ENCODE results near the gene PTGES2. TPM values are rescaled to one million over a fixed set of nuclear protein-coding genes. Genes with fewer than 3 reads are reported as not detected.
"Not testable (repeated sequence)": the region's sequence is repeated elsewhere in the genome, so short reads cannot be mapped to it uniquely, and the experiment has no call there.

The PTGES2 gene
- total RNA-seq, 2 experiments from 2014 or later = 51.8 to 53.2 TPM

GRCh38 chr9:128082151-128082550 lies 45.4 kb downstream of the PTGES2 start:
- DNase-seq (no peak), ATAC-seq (ENCODE audit: low read depth) (no peak)
- Mint-ChIP-seq H3K27me3 (no peaks in the 10 kb centered on the region), H3K4me3 (no peak overlapping the region), H3K36me3 (peaks cover 24% of the 10 kb centered on the region), H3K27ac (no peak overlapping the region), H3K9me3 (no peaks in the 10 kb centered on the region), H3K4me1 (peaks cover 30% of the 10 kb centered on the region)
- POLR2A ChIA-PET = no interaction called here

GRCh38 chr9:128081056-128081455 lies 46.5 kb downstream of the PTGES2 start:
- Mint-ChIP-seq H3K27ac (peak overlapping the region; percentile 21), H3K9me3 (no peaks in the 10 kb centered on the region), H3K27me3 (no peaks in the 10 kb centered on the region), H3K36me3 (peaks cover 28% of the 10 kb centered on the region), H3K4me1 (peaks cover 35% of the 10 kb centered on the region), H3K4me3 (no peak overlapping the region)
- DNase-seq (no peak), ATAC-seq (ENCODE audit: low read depth) (no peak)
- POLR2A ChIA-PET = interaction anchor here (1.2 kb wide), 1 partner anchor 12 kb away, joined by 4 read pairs; the partner anchor contains the start of gene SLC25A25

DNA sequence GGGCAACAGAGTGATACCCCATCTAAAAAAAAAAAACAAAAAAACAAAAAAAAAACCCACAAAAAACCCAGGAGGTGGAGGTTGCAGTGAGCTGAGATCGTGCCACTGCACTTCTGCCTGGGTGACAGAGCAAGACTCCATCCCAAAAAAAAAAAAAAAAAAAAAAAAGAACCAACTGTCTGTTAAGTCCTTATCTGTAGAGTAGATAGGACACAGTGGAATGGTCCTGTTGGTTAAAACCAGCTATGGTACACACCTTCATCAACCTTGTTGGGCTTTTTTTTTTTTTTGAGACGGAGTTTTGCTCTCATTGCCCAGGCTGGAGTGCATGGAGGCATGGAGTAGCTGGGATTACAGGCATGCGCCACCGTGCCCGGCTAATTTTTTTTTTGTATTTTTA lies 47.3 kb downstream of the PTGES2 start:
- Mint-ChIP-seq H3K4me3 (no peak overlapping the region), H3K27ac (no peak overlapping the region), H3K27me3 (no peaks in the 10 kb centered on the region), H3K9me3 (no peaks in the 10 kb centered on the region), H3K4me1 (peaks cover 31% of the 10 kb centered on the region), H3K36me3 (peaks cover 24% of the 10 kb centered on the region)
- no peak for ATAC-seq (ENCODE audit: low read depth)
- POLR2A ChIA-PET = interaction anchor here (0.6 to 1.4 kb wide), 4 partner anchors 11 to 425 kb away, joined by 3 to 5 read pairs (median 4); partner anchors contain the start of genes GLE1 and SLC25A25
- no peak for DNase-seq

GRCh38 chr9:128078504-128079434 lies 48.8 kb downstream of the PTGES2 start:
- POLR2A ChIA-PET = interaction anchor here (0.6 to 4.7 kb wide), 7 partner anchors 9 to 294 kb away, joined by 3 to 22 read pairs (median 6); partner anchors contain the start of genes NAIF1 and SLC25A25
- Mint-ChIP-seq H3K27ac (peak overlapping the region; percentile 14), H3K4me3 (peak overlapping the region; percentile 25), H3K9me3 (no peaks in the 10 kb centered on the region), H3K4me1 (peaks cover 28% of the 10 kb centered on the region), H3K27me3 (no peaks in the 10 kb centered on the region), H3K36me3 (peaks cover 22% of the 10 kb centered on the region)
- DNase-seq (no peak), ATAC-seq (ENCODE audit: low read depth) (no peak)

DNA sequence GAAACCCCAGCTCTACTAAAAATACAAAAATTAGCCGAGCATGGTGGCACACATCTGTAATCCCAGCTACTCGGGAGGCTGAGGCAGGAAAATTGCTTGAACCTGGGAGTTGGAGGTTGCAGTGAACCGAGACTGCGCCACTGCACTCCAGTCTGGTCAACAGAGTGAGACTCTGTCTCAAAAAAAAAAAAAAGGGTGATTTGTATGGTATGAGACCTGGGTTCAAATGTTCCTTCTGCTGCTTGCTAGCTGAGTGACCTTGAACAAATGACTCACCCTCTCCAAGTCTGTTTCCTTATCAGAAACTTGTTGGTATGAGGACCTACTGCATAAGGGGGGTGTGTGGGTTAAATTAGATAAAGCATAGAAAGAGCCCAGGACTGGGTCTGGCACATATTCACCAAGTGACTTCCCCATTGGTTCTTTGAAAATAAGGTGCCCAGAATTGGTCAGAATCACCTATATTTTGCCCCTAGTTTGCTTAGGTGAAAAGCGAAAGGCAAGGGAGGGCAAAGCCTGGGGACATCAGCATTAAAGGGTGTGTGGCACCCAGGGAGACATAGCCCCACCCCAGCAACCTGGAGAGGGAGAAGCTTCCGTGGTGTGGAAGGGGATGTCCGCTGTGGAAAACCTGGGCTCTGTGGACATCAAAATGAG lies 49.6 kb downstream of the PTGES2 start:
- peak; percentile 28 for ATAC-seq (ENCODE audit: low read depth)
- peaks cover 29% of the 10 kb centered on the region for H3K4me1 Mint-ChIP-seq
- H3K4me3 Mint-ChIP-seq = peak overlapping the region; percentile 18
- DNase-seq = no peak
- H3K36me3 Mint-ChIP-seq = peaks cover 25% of the 10 kb centered on the region
- H3K9me3 Mint-ChIP-seq = no peaks in the 10 kb centered on the region
- peak overlapping the region; percentile 21 for H3K27ac Mint-ChIP-seq
- POLR2A ChIA-PET = interaction anchor here (0.6 to 4.7 kb wide), 3 partner anchors 10 to 264 kb away, joined by 4 to 22 read pairs (median 8); partner anchors contain the start of genes NAIF1 and SLC25A25
- no peaks in the 10 kb centered on the region for H3K27me3 Mint-ChIP-seq

- ATAC-seq (ENCODE audit: low read depth) (no peak), DNase-seq (no peak)
- POLR2A ChIA-PET = interaction anchor here (0.5 to 2.4 kb wide), 5 partner anchors 13 to 288 kb away, joined by 3 to 9 read pairs (median 3); partner anchors contain the start of gene CDK9
- Mint-ChIP-seq H3K9me3 (no peaks in the 10 kb centered on the region), H3K36me3 (peaks cover 16% of the 10 kb centered on the region), H3K4me3 (peak overlapping the region; percentile 52), H3K27ac (peak overlapping the region; percentile 78), H3K27me3 (no peaks in the 10 kb centered on the region), H3K4me1 (peaks cover 36% of the 10 kb centered on the region)
Measured at GRCh38 chr9:128073253-128073886, 54.2 kb downstream of the PTGES2 start.

GRCh38 chr9:128072144-128073021 lies 55.1 kb downstream of the PTGES2 start:
- H3K4me3 Mint-ChIP-seq = peak overlapping the region; percentile 94
- POLR2A ChIA-PET = interaction anchor here (1.0 to 2.4 kb wide), 9 partner anchors 20 to 287 kb away, joined by 3 to 9 read pairs (median 3); partner anchors contain the start of genes CDK9 and EEIG1
- no peaks in the 10 kb centered on the region for H3K27me3 Mint-ChIP-seq
- ATAC-seq (ENCODE audit: low read depth) (no peak), DNase-seq (no peak)
- peaks cover 10% of the 10 kb centered on the region for H3K36me3 Mint-ChIP-seq
- H3K9me3 Mint-ChIP-seq = no peaks in the 10 kb centered on the region
- H3K4me1 Mint-ChIP-seq = peaks cover 30% of the 10 kb centered on the region
- H3K27ac Mint-ChIP-seq = peak overlapping the region; percentile 90

GRCh38 chr9:128071475-128071874 lies 56.1 kb downstream of the PTGES2 start:
- H3K27ac Mint-ChIP-seq = peak overlapping the region; percentile 90
- ATAC-seq (ENCODE audit: low read depth); H3K27me3 Mint-ChIP-seq; H3K36me3 Mint-ChIP-seq; H3K9me3 Mint-ChIP-seq; DNase-seq: not testable (repeated sequence)
- POLR2A ChIA-PET = interaction anchor here (1.0 to 2.4 kb wide), 6 partner anchors 21 to 122 kb away, joined by 3 to 9 read pairs (median 3); partner anchors contain the start of gene EEIG1
- H3K4me1 Mint-ChIP-seq = peaks cover 24% of the 10 kb centered on the region
- peak overlapping the region; percentile 94 for H3K4me3 Mint-ChIP-seq

DNA sequence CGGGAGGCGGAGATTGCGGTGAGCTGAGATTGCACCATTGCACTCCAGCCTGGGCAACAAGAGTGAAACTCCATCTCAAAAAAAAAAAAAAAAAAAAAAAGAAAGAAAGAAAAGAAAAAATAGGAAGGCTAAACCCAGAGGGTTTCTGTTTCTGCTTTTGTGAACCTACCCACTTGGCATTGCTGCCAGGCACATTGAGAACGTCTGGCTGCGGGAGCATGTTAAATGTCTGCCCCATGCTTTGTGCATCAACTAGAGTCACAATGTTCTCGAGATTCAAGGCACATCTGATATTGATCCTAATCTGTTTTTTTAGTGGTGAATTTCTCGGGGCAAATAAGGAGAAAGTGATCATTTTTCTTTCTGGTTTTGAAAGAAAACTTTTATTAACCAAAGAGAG lies 56.7 kb downstream of the PTGES2 start:
- H3K4me3 Mint-ChIP-seq = peak overlapping the region; percentile 94
- peak overlapping the region; percentile 90 for H3K27ac Mint-ChIP-seq
- DNase-seq (no peak), ATAC-seq (ENCODE audit: low read depth) (no peak)
- no peaks in the 10 kb centered on the region for H3K9me3 Mint-ChIP-seq
- no peaks in the 10 kb centered on the region for H3K27me3 Mint-ChIP-seq
- peaks cover 29% of the 10 kb centered on the region for H3K4me1 Mint-ChIP-seq
- peaks cover 5% of the 10 kb centered on the region for H3K36me3 Mint-ChIP-seq
- POLR2A ChIA-PET = no interaction called here

Other genes with a start within 250 kb of the PTGES2 start
- gene ST6GALNAC6, start 228.1 kb downstream of the PTGES2 start, total RNA-seq = 100 to 1,000 TPM; 105 to 112 TPM
- 10 to 100 TPM; 51.1 to 59.5 TPM for gene ST6GALNAC4, start 210.7 kb downstream of the PTGES2 start, total RNA-seq
- 1 to 10 TPM; 1.5 to 1.9 TPM for gene PIP5KL1, start 197.0 kb downstream of the PTGES2 start, total RNA-seq
- gene DPM2, start 189.9 kb downstream of the PTGES2 start, total RNA-seq = 10 to 100 TPM; 49.2 to 54.2 TPM
- 100 to 1,000 TPM; 329 to 366 TPM for gene EEIG1, start 146.7 kb downstream of the PTGES2 start, total RNA-seq
- 10 to 100 TPM; 11.8 to 13.2 TPM for gene NAIF1, start 60.4 kb downstream of the PTGES2 start, total RNA-seq
- gene SLC25A25, start 59.5 kb downstream of the PTGES2 start, total RNA-seq = 10 to 100 TPM; 21.2 to 21.8 TPM
- not detected for gene LCN2, start 21.7 kb upstream of the PTGES2 start, total RNA-seq
- gene BBLN, start 32.5 kb upstream of the PTGES2 start, total RNA-seq = 10 to 100 TPM; 77.6 to 90.9 TPM
- 100 to 1,000 TPM; 149 to 152 TPM for gene CIZ1, start 63.8 kb upstream of the PTGES2 start, total RNA-seq
- gene DNM1, start 75.7 kb upstream of the PTGES2 start, total RNA-seq = 1 to 10 TPM; 1.2 to 1.4 TPM
- gene GOLGA2, start 148.3 kb upstream of the PTGES2 start, total RNA-seq = 10 to 100 TPM; 72.6 to 72.7 TPM
- 10 to 100 TPM; 12.3 to 14.3 TPM for gene SWI5, start 148.5 kb upstream of the PTGES2 start, total RNA-seq
- gene TRUB2, start 194.7 kb upstream of the PTGES2 start, total RNA-seq = 10 to 100 TPM; 18.7 to 21.0 TPM
- gene COQ4, start 195.1 kb upstream of the PTGES2 start, total RNA-seq = 10 to 100 TPM; 34.9 to 35.1 TPM
- gene SLC27A4, start 212.8 kb upstream of the PTGES2 start, total RNA-seq = 10 to 100 TPM; 13.6 to 13.9 TPM
- 10 to 100 TPM; 60.7 to 63.4 TPM for gene URM1, start 243.6 kb upstream of the PTGES2 start, total RNA-seq